ENCODE data around the gene MYRF. TPM values are rescaled to one million over a fixed set of nuclear protein-coding genes. Genes with fewer than 3 reads are reported as not detected.

The MYRF gene
- total and polyA plus RNA-seq, 9 of the 15 experiments (the other 6 are each of a cell fraction or from before 2014, with no cell fraction given): 2.3 to 25.8 (median 7.1) TPM

GRCh38 chr11:61776561-61777075 is 24.2 kb downstream of the MYRF start (continued):
- TF ChIP-seq CTBP1 (IDR thresholded peaks at IDR 0.05; ENCODE audit: borderline replicate concordance) (no peak), ZNF277 (CRISPR knock-in tag; IDR thresholded peaks at IDR 0.05; ENCODE audit: borderline replicate concordance) (no peak), TGIF2 (CRISPR knock-in tag; IDR thresholded peaks at IDR 0.05) (no peak), GATA2 (CRISPR knock-in tag; IDR thresholded peaks at IDR 0.05) (no peak), RBBP5 (IDR thresholded peaks at IDR 0.05; ENCODE audit: borderline replicate concordance, insufficient read depth, low read length, poor library complexity, severe bottlenecking) (no peak), ZC3H8 (IDR thresholded peaks at IDR 0.05) (no peak), ZNF436 (CRISPR knock-in tag; IDR thresholded peaks at IDR 0.05) (no peak), CEBPG (CRISPR knock-in tag; IDR thresholded peaks at IDR 0.05) (no peak), CEBPG (tag; conservative IDR thresholded peaks at IDR 0.05 in 1 of 2, IDR thresholded peaks at IDR 0.05 in 1 of 2) (no peak), NFE2 (IDR thresholded peaks at IDR 0.05; ENCODE audit: low read depth) (no peak), ZNF583 (CRISPR knock-in tag; IDR thresholded peaks at IDR 0.05) (no peak), BCOR (IDR thresholded peaks at IDR 0.05) (peak; percentile 42; the same call in 1 of the 2 replicates), FIP1L1 (IDR thresholded peaks at IDR 0.05; ENCODE audit: low read depth, low read length, poor library complexity, severe bottlenecking) (no peak), SNAPC5 (CRISPR knock-in tag; IDR thresholded peaks at IDR 0.05) (no peak), ZNF780A (CRISPR knock-in tag; IDR thresholded peaks at IDR 0.05) (no peak), ETS2 (tag; IDR thresholded peaks at IDR 0.05; ENCODE audit: borderline replicate concordance, poor library complexity, severe bottlenecking) (no peak), RAD21 (CRISPR knock-in tag; conservative IDR thresholded peaks at IDR 0.05 in 1 of 2, IDR thresholded peaks at IDR 0.05 in 1 of 2) (peak; percentile 61 to 86), ZNF133 (CRISPR knock-in tag; IDR thresholded peaks at IDR 0.05) (no peak), POLR2AphosphoS2 (IDR thresholded peaks at IDR 0.05; ENCODE audit: low read length) (no peak), MCM7 (IDR thresholded peaks at IDR 0.05) (no peak), SOX6 (IDR thresholded peaks at IDR 0.05) (no peak), ZNF12 (CRISPR knock-in tag; IDR thresholded peaks at IDR 0.05) (no peak), CBX8 (IDR thresholded peaks at IDR 0.05; ENCODE audit: borderline replicate concordance, extremely low read depth, low read depth, low read length, poor library complexity, severe bottlenecking) (no peak), CEBPB (tag; IDR thresholded peaks at IDR 0.05) (peak; percentile 68), SLC30A9 (CRISPR knock-in tag; IDR thresholded peaks at IDR 0.05) (no peak)
- TF ChIP-seq, protein P1, sequence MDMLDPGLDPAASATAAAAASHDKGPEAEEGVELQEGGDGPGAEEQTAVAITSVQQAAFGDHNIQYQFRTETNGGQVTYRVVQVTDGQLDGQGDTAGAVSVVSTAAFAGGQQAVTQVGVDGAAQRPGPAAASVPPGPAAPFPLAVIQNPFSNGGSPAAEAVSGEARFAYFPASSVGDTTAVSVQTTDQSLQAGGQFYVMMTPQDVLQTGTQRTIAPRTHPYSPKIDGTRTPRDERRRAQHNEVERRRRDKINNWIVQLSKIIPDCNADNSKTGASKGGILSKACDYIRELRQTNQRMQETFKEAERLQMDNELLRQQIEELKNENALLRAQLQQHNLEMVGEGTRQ (CRISPR knock-in tag; IDR thresholded peaks at IDR 0.05): no peak
- TF ChIP-seq, protein P2, sequence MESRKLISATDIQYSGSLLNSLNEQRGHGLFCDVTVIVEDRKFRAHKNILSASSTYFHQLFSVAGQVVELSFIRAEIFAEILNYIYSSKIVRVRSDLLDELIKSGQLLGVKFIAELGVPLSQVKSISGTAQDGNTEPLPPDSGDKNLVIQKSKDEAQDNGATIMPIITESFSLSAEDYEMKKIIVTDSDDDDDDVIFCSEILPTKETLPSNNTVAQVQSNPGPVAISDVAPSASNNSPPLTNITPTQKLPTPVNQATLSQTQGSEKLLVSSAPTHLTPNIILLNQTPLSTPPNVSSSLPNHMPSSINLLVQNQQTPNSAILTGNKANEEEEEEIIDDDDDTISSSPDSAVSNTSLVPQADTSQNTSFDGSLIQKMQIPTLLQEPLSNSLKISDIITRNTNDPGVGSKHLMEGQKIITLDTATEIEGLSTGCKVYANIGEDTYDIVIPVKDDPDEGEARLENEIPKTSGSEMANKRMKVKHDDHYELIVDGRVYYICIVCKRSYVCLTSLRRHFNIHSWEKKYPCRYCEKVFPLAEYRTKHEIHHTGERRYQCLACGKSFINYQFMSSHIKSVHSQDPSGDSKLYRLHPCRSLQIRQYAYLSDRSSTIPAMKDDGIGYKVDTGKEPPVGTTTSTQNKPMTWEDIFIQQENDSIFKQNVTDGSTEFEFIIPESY (CRISPR knock-in tag; IDR thresholded peaks at IDR 0.05): 0 out of 2 replicates have a peak, but pooled peaks have one; percentile 10

All from K562 (cell line).